Brain microvascular endothelial cell (primary cell): ENCODE measurements around the gene ANKRD55.

Experiments
- DNase-seq: peaks from one replicate; pipeline ENCODE4 v3.0.0-alpha.2; 2020
- H3K27ac ChIP-seq: fragments of 250-450 bp; sonication (Bioruptor Pico); 2 replicates; pipeline ENCODE4 v1.5.1; 2020; ENCODE audit warnings: mild to moderate bottlenecking, moderate library complexity
- H3K27me3 ChIP-seq: fragments of 250-450 bp; sonication (Bioruptor Pico); replicated peaks from 2 replicates; pipeline ENCODE4 v1.5.1; 2020; ENCODE audit warnings: mild to moderate bottlenecking
- H3K36me3 ChIP-seq: fragments of 250-450 bp; sonication (Bioruptor Pico); replicated peaks from 2 replicates; pipeline ENCODE4 v1.5.1; 2020; ENCODE audit warnings: mild to moderate bottlenecking
- H3K4me3 ChIP-seq: 2 replicates; pipeline ENCODE4 v1.5.1; 2011; ENCODE audit warnings: low read depth, mild to moderate bottlenecking, control low read depth, low read length, moderate library complexity
- CTCF ChIP-seq: IDR thresholded peaks from 2 replicates; pipeline ENCODE4 v1.5.1; 2011; ENCODE audit warnings: low read depth, mild to moderate bottlenecking, moderate library complexity, low read length, control low read depth, inconsistent platforms; ENCODE audit errors: missing control alignments
- in situ Hi-C: cut with HindIII; loops from 2 replicates; pipeline ENCODE4 v1.10.0; 2017; ENCODE audit warnings: low sequenced_read_pairs, low pct_ligation_motif_present

The ANKRD55 gene

DNA sequence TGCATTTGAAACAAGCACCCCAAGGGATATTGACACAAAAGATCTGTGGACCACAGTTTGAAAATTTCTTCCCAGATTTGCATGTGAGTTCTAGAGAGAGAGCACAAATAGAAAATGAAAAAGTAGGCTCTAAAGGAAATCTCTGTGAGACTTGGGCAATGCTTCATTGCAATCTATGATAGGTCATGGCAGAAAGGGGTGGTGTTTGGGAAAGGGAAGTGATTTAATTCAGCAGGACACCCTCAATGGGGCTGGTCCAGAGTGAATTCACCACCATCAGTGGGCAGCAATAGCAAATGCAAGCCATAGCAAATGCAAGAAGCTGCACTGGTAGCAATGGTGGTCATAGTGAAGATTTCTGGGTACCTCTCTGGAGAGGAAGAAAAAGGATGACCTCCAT lies 58.1 kb downstream of the ANKRD55 start:
- in situ Hi-C loops = no loop called here
- no peak for DNase-seq
- no peak overlapping the region for H3K27ac ChIP-seq
- TF ChIP-seq CTCF = no peak
- H3K4me3 ChIP-seq = no peak overlapping the region
- no peaks in the 10 kb centered on the region for H3K27me3 ChIP-seq
- no peaks in the 10 kb centered on the region for H3K36me3 ChIP-seq

DNA sequence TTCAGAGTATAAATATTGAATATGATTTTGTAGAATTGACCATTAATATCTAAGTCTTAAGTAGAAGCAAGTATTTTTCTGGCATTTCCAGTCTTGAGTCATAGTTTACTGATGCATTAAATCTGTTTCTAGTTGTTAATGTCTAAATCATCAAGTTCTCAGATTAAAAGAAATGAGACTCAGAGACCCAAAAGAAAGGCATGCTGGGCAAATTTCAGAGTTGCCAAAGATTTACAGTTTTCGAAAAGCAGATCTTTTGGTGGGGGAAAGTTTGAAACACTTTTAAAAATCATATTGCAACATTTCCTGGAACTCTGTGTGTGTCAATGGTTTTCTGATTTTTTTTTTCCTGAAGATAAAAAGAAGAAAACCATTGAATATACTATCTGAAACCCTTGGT lies 60.9 kb downstream of the ANKRD55 start:
- Histone ChIP-seq H3K27ac (no peak overlapping the region), H3K4me3 (no peak overlapping the region), H3K36me3 (no peaks in the 10 kb centered on the region), H3K27me3 (no peaks in the 10 kb centered on the region)
- no peak for TF ChIP-seq CTCF
- in situ Hi-C loops = no loop called here
- DNase-seq = no peak

DNA sequence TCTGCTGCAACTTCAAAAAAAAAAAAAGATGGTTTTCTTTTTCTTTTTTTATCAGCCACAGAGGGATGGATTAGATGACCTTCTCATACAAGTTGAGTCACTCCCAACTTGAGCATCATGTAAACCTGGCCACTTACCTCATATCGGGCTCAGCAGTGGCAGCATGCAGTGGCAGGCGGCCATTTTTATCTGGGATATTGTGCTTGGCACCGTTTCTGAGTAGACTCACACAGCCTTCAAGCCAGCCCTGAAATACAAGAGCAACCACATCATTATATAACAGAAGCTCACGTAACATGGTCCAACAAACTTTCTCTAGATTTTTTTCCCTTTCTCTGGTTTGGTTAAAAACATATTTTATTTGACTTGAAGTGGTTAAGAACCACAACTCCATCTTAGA lies 62.6 kb downstream of the ANKRD55 start:
- in situ Hi-C loops = no loop called here
- DNase-seq = peak; percentile 65
- TF ChIP-seq CTCF = no peak
- Histone ChIP-seq H3K36me3 (no peaks in the 10 kb centered on the region), H3K27me3 (no peaks in the 10 kb centered on the region), H3K4me3 (no peak overlapping the region), H3K27ac (no peak overlapping the region)

GRCh38 chr5:56169949-56170348 lies 63.2 kb downstream of the ANKRD55 start:
- H3K27me3 ChIP-seq = no peaks in the 10 kb centered on the region
- TF ChIP-seq CTCF = no peak
- no peak for DNase-seq
- no peak overlapping the region for H3K4me3 ChIP-seq
- in situ Hi-C loops = no loop called here
- H3K36me3 ChIP-seq = no peaks in the 10 kb centered on the region
- H3K27ac ChIP-seq = peak overlapping the region; percentile 41

GRCh38 chr5:56169281-56169680 lies 63.8 kb downstream of the ANKRD55 start:
- in situ Hi-C loops = no loop called here
- Histone ChIP-seq H3K36me3 (no peaks in the 10 kb centered on the region), H3K27me3 (no peaks in the 10 kb centered on the region), H3K27ac (peak overlapping the region; percentile 45), H3K4me3 (no peak overlapping the region)
- DNase-seq = no peak
- no peak for TF ChIP-seq CTCF

DNA sequence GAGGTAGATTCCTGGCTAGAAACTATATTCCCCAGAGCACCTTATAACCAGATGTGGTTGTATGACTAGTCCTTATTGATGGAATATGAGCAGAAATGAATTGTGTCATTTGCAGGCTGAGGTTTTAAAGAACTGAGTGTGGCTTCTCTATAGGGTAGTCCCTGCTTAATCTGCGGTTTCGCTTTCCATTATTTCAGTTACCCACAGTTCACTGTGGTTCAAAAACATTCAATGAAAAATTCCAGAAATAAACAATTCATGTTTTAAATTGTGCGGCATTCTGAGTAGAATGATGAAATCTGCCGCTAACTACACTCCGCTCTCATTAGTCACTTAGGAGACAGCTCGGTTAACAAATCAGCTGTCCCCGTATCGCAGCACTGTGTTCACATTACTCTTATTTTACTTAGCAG lies 65.1 kb downstream of the ANKRD55 start:
- no peak overlapping the region for H3K4me3 ChIP-seq
- in situ Hi-C loops = no loop called here

More for the DNA sequence above, 65.1 kb downstream of the ANKRD55 start:
- H3K36me3 ChIP-seq = no peaks in the 10 kb centered on the region
- no peak for TF ChIP-seq CTCF
- no peaks in the 10 kb centered on the region for H3K27me3 ChIP-seq
- DNase-seq = peak; percentile 31
- no peak overlapping the region for H3K27ac ChIP-seq
